Prostate gland (tissue), 2 donors: ENCODE results near the gene CCN2.

Experiments
- POLR2A ChIP-seq: fragments of 450-650 bp; IDR thresholded peaks from one replicate; pipeline ENCODE4 v1.6.1; 2016; ENCODE audit warnings: antibody characterized with exemption, mild to moderate bottlenecking
- TF ChIP-seq, protein P1 (sequence below), 4 experiments: fragments of 200-600 bp in 2 of 4; fragments of 450-650 bp in 2 of 4; sonication (generic) in 2 of 4; IDR thresholded peaks; 1 replicate in 3 of 4; 2 replicates in 1 of 4; pipeline ENCODE4 v1.5.1; 2016 to 2019; ENCODE audit warnings: antibody characterized with exemption in 4 of 4, mild to moderate bottlenecking in 2 of 4, moderate library complexity in 2 of 4

DNA sequence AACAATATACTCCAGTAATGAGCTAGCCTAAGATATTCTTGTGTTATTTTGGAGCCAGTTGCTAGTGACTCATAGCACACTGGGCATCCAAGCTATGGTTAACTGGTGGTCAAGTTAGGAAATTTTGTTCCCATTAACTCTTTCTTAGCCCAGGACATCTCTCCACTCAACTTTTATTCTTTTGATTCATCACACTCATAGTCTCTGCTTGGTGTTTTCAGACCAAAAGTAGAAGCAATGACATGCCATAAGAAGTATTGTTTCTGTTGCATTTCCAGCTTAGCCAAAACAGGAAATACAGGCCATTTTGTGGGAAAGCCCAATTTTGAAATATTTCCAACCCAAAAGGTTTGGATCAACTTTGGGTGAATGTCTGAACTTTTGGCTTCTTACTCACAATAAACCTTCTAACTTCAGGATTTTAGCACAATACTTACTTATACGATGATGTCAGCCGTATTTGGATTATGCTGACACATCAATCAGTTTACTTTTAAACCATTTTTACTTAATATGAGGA is 31.6 kb upstream of the CCN2 start:
- TF ChIP-seq, protein P1, sequence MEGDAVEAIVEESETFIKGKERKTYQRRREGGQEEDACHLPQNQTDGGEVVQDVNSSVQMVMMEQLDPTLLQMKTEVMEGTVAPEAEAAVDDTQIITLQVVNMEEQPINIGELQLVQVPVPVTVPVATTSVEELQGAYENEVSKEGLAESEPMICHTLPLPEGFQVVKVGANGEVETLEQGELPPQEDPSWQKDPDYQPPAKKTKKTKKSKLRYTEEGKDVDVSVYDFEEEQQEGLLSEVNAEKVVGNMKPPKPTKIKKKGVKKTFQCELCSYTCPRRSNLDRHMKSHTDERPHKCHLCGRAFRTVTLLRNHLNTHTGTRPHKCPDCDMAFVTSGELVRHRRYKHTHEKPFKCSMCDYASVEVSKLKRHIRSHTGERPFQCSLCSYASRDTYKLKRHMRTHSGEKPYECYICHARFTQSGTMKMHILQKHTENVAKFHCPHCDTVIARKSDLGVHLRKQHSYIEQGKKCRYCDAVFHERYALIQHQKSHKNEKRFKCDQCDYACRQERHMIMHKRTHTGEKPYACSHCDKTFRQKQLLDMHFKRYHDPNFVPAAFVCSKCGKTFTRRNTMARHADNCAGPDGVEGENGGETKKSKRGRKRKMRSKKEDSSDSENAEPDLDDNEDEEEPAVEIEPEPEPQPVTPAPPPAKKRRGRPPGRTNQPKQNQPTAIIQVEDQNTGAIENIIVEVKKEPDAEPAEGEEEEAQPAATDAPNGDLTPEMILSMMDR (IDR thresholded peaks at IDR 0.05), result no peak
- TF ChIP-seq POLR2A, result no peak
